Muscle of leg (tissue), 11 donors: ENCODE results near the gene SESN3. TPM values are rescaled to one million over a fixed set of nuclear protein-coding genes. Genes with fewer than 3 reads are reported as not detected.
"Not testable (repeated sequence)": the region's sequence is repeated elsewhere in the genome, so short reads cannot be mapped to it uniquely, and the experiment has no call there.

Experiments used
- DNase-seq: peaks from one replicate; pipeline ENCODE4 v3.0.0; 2013
- H3K27ac ChIP-seq: one replicate; pipeline ENCODE4 v1.5.1; 2013; ENCODE audit warnings: mild to moderate bottlenecking, low read length, control low read depth
- H3K27me3 ChIP-seq: one replicate; pipeline ENCODE4 v1.6.1; 2013; ENCODE audit warnings: low read length; ENCODE audit not compliant: control insufficient read depth, insufficient read depth
- H3K36me3 ChIP-seq: one replicate; pipeline ENCODE4 v1.6.1; 2013; ENCODE audit warnings: low read length; ENCODE audit not compliant: control insufficient read depth, insufficient read depth
- H3K4me1 ChIP-seq: one replicate; pipeline ENCODE4 v1.6.1; 2013; ENCODE audit warnings: low read length; ENCODE audit not compliant: control insufficient read depth, insufficient read depth
- H3K4me3 ChIP-seq: one replicate; pipeline ENCODE4 v1.5.1; 2013; ENCODE audit warnings: low read length, control low read depth
- H3K9me3 ChIP-seq: replicated peaks from 2 replicates; pipeline ENCODE4 v1.6.1; 2013; ENCODE audit warnings: low read depth, low read length; ENCODE audit not compliant: control insufficient read depth
- WGBS: methylation state at CpG from one replicate; pipeline ENCODE4 v1.1.5; 2013; ENCODE audit warnings: missing lambda C conversion rate; ENCODE audit not compliant: insufficient coverage; 5-methylcytosine and 5-hydroxymethylcytosine counted together
- polyA plus RNA-seq, 8 donors: library from polyadenylated mRNA; unstranded; fragments of 120-200 nt; gene quantifications; one replicate each; pipeline versions ENCODE4 v1.2.1 to v1.2.3, GENCODE V29; 2013; ENCODE audit warnings: inconsistent platforms in 1 of 8, low replicate concordance in 1 of 8; ENCODE audit not compliant: insufficient read length in 8 of 8, insufficient read depth in 1 of 8
- total RNA-seq: library from RNA; stranded (reverse); fragments of 120-200 nt; gene quantifications from one replicate; pipeline ENCODE4 v1.2.4, GENCODE V29; 2013

The SESN3 gene
- total and polyA plus RNA-seq, 9 donors: 60.8 to 115 (median 97.2) TPM

DNA sequence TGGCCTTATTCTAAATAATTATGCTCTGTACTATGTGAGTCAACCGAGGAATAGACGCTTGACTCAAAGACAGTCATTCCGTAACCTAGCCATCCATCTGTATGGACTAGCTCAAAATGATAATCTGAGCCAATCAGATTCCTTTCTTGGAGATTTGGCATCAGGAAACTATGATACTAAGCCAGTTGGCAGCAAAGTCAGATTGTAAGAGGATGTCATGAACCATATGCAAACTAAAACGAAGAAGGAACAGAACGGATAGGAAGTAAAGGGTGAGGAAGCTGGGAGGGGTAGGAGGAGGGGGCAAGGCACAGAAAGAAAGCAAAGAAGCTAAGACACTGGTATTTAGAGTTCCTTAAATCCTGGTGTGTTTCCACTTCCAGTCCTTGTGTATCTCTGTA is 10.7 kb upstream of the SESN3 start:
- peak; percentile 74 for DNase-seq
- H3K27ac ChIP-seq: no peak overlapping the region
- H3K4me3 ChIP-seq: no peak overlapping the region

DNA sequence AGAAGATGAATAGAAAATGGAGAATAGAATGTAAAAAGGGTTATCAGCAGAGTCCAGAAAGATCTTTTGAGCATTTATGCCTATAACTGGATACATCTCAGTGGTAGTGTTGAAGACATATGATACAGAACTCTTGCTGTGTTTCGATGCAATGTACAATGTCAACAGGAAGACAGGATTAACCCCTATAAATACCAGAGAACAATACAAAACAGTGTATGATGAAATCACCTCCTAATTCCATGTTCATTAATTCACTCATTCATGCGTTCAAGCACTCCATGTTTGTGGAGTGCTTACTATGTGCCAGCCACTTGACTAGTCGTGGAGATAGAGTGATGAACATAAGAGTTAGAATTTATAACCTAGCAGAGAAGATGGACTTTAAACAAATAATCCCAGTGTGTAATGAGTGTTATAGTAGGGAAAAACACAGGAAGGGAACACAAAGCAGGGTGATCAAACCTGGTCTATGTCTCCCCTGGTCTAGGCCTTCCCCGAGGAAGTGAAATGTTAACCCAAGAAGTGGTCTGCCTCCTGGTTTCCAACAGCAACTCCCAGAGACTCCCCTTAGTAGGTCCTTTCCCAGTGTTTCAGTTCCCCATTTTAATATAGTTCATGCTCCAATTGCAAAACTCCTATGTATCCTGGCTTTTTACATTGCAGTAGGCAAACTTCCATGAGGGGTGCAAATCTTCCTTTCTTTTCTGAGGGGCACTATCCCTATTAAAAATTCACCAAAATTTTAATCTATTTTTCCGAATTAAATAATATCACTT is 9.1 kb upstream of the SESN3 start:
- DNase-seq: no peak

More for the DNA sequence above, 10.7 kb upstream of the SESN3 start:
- 8% methylated on average over 2 of the region's 5 CpGs for WGBS
- Histone ChIP-seq H3K4me1 (no peaks in the 10 kb centered on the region), H3K27me3 (no peaks in the 10 kb centered on the region), H3K9me3 (no peaks in the 10 kb centered on the region), H3K36me3 (no peaks in the 10 kb centered on the region)

DNA sequence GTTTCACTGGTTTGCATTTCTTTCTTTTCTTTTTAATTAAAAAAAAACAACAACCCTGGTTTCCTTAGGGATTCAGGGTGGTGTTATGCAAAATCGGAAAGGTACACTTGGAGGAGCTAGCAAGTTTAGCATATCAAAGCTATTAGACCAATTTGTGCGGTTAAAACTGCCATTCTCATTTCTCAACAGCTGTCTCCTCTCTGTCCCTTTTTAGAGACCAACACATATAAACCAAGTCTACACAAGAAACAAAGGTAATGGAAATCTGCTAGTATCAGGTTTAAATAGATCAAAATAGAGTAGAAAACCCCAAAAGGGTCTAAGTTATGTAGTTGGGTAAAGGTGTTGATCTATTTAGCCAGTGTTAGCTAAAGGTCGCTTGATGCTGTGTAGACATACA is 1.7 kb upstream of the SESN3 start:
- no peaks in the 10 kb centered on the region for H3K9me3 ChIP-seq
- H3K4me1 ChIP-seq: peaks cover 11% of the 10 kb centered on the region
- H3K27ac ChIP-seq: peak overlapping the region; percentile 97
- no peak for DNase-seq
- no CpG with 5 or more reads among the region's 3 CpGs for WGBS
- no peaks in the 10 kb centered on the region for H3K27me3 ChIP-seq
- H3K36me3 ChIP-seq: no peaks in the 10 kb centered on the region
- H3K4me3 ChIP-seq: peak overlapping the region; percentile 47

More for the DNA sequence above, 9.1 kb upstream of the SESN3 start:
- H3K27ac ChIP-seq: no peak overlapping the region
- no peaks in the 10 kb centered on the region for H3K9me3 ChIP-seq
- no peak overlapping the region for H3K4me3 ChIP-seq
- H3K36me3 ChIP-seq: no peaks in the 10 kb centered on the region
- no peaks in the 10 kb centered on the region for H3K4me1 ChIP-seq
- whole genome bisulfite sequencing: 100% methylated on average over 1 of the region's 5 CpGs
- H3K27me3 ChIP-seq: no peaks in the 10 kb centered on the region

GRCh38 chr11:95231881-95232605 is 1.0 kb upstream of the SESN3 start:
- no peaks in the 10 kb centered on the region for H3K36me3 ChIP-seq
- no peaks in the 10 kb centered on the region for H3K27me3 ChIP-seq
- peak; percentile 79 for DNase-seq
- peak overlapping the region; percentile 97 for H3K27ac ChIP-seq
- 3% methylated on average over 29 of the region's 35 CpGs for WGBS
- no peaks in the 10 kb centered on the region for H3K9me3 ChIP-seq
- H3K4me1 ChIP-seq: peaks cover 11% of the 10 kb centered on the region
- peak overlapping the region; percentile 47 for H3K4me3 ChIP-seq

- no peaks in the 10 kb centered on the region for H3K27me3 ChIP-seq
- peak overlapping the region; percentile 95 for H3K27ac ChIP-seq
- H3K36me3 ChIP-seq: no peaks in the 10 kb centered on the region
- peak overlapping the region; percentile 92 for H3K4me3 ChIP-seq
- no peak for DNase-seq
- no peaks in the 10 kb centered on the region for H3K9me3 ChIP-seq
- WGBS: 0% methylated on average over 31 of the region's 40 CpGs
- peaks cover 11% of the 10 kb centered on the region for H3K4me1 ChIP-seq
Observed at GRCh38 chr11:95230810-95231126, 234 bp downstream of the SESN3 start.

- Histone ChIP-seq H3K4me1 (peaks cover 11% of the 10 kb centered on the region), H3K4me3 (peak overlapping the region; percentile 92), H3K27me3 (no peaks in the 10 kb centered on the region), H3K27ac (peak overlapping the region; percentile 95), H3K9me3 (no peaks in the 10 kb centered on the region), H3K36me3 (peaks cover 2% of the 10 kb centered on the region)
- 0% methylated on average over 28 of the region's 42 CpGs for WGBS
- DNase-seq: peak; percentile 83
Observed at GRCh38 chr11:95229993-95230809, 801 bp downstream of the SESN3 start.

- WGBS: no CpG with 5 or more reads among the region's 12 CpGs
- Histone ChIP-seq H3K4me3 (peak overlapping the region; percentile 92), H3K36me3 (peaks cover 5% of the 10 kb centered on the region), H3K27me3 (no peaks in the 10 kb centered on the region), H3K9me3 (peaks cover 3% of the 10 kb centered on the region), H3K4me1 (peaks cover 11% of the 10 kb centered on the region), H3K27ac (peak overlapping the region; percentile 95)
- DNase-seq: peak; percentile 81
Observed at GRCh38 chr11:95229199-95229992, 1.6 kb downstream of the SESN3 start.

- WGBS: no CpG with 5 or more reads among the region's 2 CpGs
- Histone ChIP-seq H3K27ac (peak overlapping the region; percentile 95), H3K27me3 (no peaks in the 10 kb centered on the region), H3K4me3 (no peak overlapping the region), H3K9me3 (peaks cover 3% of the 10 kb centered on the region), H3K36me3 (peaks cover 5% of the 10 kb centered on the region), H3K4me1 (peaks cover 11% of the 10 kb centered on the region)
- DNase-seq: peak; percentile 34
Observed at GRCh38 chr11:95228081-95228749, 2.8 kb downstream of the SESN3 start.

DNA sequence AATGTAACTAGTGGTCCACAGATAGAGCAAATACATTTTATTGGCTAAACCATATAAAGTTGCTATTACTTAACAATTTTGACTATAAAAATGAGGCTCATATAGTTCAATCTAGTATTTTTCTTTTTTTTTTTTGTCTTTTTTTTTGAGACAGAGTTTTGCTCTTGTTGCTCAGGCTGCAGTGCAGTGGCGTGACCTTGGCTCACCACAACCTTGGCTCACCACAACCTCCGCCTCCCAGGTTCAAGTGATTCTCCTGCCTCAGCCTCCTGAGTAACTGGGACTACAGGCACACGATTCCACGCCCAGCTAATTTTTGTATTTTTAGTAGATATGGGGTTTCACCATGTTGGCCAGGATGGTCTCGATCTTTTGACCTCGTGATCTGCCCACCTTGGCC is 3.9 kb downstream of the SESN3 start:
- H3K36me3 ChIP-seq, H3K27ac ChIP-seq, DNase-seq, H3K9me3 ChIP-seq, H3K4me1 ChIP-seq, H3K4me3 ChIP-seq, H3K27me3 ChIP-seq: not testable (repeated sequence)
- WGBS: 100% methylated on average over 1 of the region's 6 CpGs
